OCI-LY3 (cell line): ENCODE results near the gene FGD4.

Source experiments
- H2AFZ ChIP-seq: fragments of 200-600, 300-600 bp; shearing (Covaris generic); 2 replicates; pipeline ENCODE4 v1.6.0; 2014; ENCODE audit warnings: antibody characterized with exemption, low read depth, low read length
- H3K27ac ChIP-seq: fragments of 200-600, 300-600 bp; sonication (generic); 2 replicates; pipeline ENCODE4 v1.5.1; 2014; ENCODE audit warnings: mild to moderate bottlenecking, low read length, moderate library complexity, mixed read lengths
- H3K27me3 ChIP-seq: fragments of 200-600, 300-600 bp; sonication (generic); 2 replicates; pipeline ENCODE4 v1.6.1; 2014; ENCODE audit warnings: low read depth, low read length, mixed read lengths
- H3K36me3 ChIP-seq: fragments of 200-600, 300-600 bp; sonication (generic); replicated peaks from 2 replicates; pipeline ENCODE3; 2014; ENCODE audit warnings: low read depth, low read length, mixed read lengths
- H3K4me1 ChIP-seq: fragments of 300-600, 200-600 bp; sonication (generic); 2 replicates; pipeline ENCODE4 v1.6.1; 2014; ENCODE audit warnings: low read length, mixed read lengths
- H3K4me2 ChIP-seq: fragments of 200-600, 300-600 bp; sonication (generic); 2 replicates; pipeline ENCODE4 v1.6.1; 2014; ENCODE audit warnings: low read length, mixed read lengths
- H3K4me3 ChIP-seq: fragments of 300-600, 200-600 bp; sonication (generic); 2 replicates; pipeline ENCODE4 v1.5.1; 2014; ENCODE audit warnings: antibody characterized with exemption, mild to moderate bottlenecking, low read length, moderate library complexity
- H3K79me2 ChIP-seq: fragments of 300-600, 200-600 bp; shearing (Covaris generic); 2 replicates; pipeline ENCODE4 v1.6.1; 2014; ENCODE audit warnings: mild to moderate bottlenecking, low read length, mixed read lengths
- H3K9ac ChIP-seq: fragments of 300-600, 200-600 bp; shearing (Covaris generic); 2 replicates; pipeline ENCODE4 v1.6.0; 2014; ENCODE audit warnings: mild to moderate bottlenecking, low read length, moderate library complexity
- H3K9me3 ChIP-seq: fragments of 200-600, 300-600 bp; shearing (Covaris generic); 2 replicates; pipeline ENCODE4 v1.6.1; 2014; ENCODE audit warnings: low read length, mixed read lengths; ENCODE audit not compliant: insufficient read depth
- H4K20me1 ChIP-seq: fragments of 200-600, 300-600 bp; sonication (generic); 2 replicates; pipeline ENCODE4 v1.6.1; 2016; ENCODE audit warnings: low read length, mixed read lengths; ENCODE audit not compliant: insufficient read depth
- EZH2phosphoT487 ChIP-seq: fragments of 200-600 bp; shearing (Covaris generic); IDR thresholded peaks from 2 replicates; pipeline ENCODE4 v1.6.1; 2018; ENCODE audit warnings: antibody characterized with exemption, mixed run types, low read depth
- TF ChIP-seq, protein P1 (sequence below): fragments of 200-600, 300-600 bp; sonication (generic); IDR thresholded peaks from 2 replicates; pipeline ENCODE4 v1.5.1; 2014; ENCODE audit warnings: antibody characterized with exemption, low read length, low read depth

Gene FGD4

DNA sequence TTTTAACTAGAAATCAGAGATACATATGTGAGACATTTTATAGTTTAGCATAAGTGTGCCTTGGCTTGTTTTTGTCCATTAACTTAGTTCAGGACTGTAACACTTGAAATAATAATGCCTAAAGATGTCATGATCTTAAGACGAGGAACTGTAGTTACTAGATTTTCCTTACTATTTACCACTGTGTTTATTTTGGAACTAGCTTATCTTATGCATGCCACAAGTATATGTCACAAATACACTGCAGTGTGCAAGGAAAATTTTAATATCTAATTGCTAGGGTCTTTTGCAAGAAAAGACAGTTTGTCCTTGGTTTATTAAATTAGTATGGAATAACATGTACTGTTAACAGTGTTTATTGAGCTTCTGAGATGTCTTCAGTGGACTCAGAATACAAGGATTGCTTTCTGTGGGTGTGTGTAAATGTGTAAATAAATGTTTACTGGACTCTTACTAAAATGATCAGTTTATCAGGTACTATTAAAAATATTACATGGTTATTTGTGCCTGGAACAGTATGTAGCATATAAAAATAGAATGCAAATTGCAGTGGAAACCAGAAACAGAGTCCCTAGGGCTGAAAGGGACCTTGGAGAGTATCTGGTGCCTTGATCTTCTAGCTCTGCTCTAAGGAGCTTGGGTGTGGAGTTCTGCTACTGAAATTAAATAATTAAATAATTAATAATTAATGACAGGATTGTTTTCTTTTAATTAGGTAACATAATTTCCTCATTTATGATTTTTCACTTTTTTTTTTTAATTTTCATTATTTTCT is 58.1 kb downstream of the FGD4 start:
- no peak overlapping the region for H2AFZ ChIP-seq
- H3K4me2 ChIP-seq, result no peak overlapping the region
- H3K79me2 ChIP-seq, result no peaks in the 10 kb centered on the region
- H3K36me3 ChIP-seq, result no peaks in the 10 kb centered on the region
- H3K9me3 ChIP-seq, result no peaks in the 10 kb centered on the region
- H3K27me3 ChIP-seq, result peaks cover 5% of the 10 kb centered on the region
- no peak overlapping the region for H3K9ac ChIP-seq
- TF ChIP-seq, protein P1, sequence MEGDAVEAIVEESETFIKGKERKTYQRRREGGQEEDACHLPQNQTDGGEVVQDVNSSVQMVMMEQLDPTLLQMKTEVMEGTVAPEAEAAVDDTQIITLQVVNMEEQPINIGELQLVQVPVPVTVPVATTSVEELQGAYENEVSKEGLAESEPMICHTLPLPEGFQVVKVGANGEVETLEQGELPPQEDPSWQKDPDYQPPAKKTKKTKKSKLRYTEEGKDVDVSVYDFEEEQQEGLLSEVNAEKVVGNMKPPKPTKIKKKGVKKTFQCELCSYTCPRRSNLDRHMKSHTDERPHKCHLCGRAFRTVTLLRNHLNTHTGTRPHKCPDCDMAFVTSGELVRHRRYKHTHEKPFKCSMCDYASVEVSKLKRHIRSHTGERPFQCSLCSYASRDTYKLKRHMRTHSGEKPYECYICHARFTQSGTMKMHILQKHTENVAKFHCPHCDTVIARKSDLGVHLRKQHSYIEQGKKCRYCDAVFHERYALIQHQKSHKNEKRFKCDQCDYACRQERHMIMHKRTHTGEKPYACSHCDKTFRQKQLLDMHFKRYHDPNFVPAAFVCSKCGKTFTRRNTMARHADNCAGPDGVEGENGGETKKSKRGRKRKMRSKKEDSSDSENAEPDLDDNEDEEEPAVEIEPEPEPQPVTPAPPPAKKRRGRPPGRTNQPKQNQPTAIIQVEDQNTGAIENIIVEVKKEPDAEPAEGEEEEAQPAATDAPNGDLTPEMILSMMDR, result no peak
- TF ChIP-seq EZH2phosphoT487, result no peak
- H4K20me1 ChIP-seq, result no peaks in the 10 kb centered on the region
- no peak overlapping the region for H3K27ac ChIP-seq
- H3K4me3 ChIP-seq, result no peak overlapping the region
- H3K4me1 ChIP-seq, result peaks cover 12% of the 10 kb centered on the region

DNA sequence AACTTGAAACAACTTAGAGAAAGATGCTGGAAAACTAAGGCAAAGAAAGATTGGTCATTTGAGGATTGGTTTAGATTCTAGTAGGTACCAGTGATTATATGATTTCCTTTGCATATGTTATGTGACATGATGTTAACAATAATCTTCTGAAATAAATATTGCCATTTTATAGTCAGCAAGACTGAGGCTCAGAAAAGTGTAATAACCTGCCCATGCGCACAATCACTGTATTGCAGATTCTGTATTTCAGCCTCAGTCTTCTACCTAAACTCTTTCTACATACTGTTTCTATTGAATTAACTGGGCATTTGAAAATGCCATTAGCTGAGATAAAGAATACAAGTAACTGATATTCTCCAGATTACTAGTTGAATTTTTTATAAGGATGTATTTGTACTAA is 61.3 kb downstream of the FGD4 start:
- no peak overlapping the region for H3K4me2 ChIP-seq
- no peaks in the 10 kb centered on the region for H3K27me3 ChIP-seq
- TF ChIP-seq EZH2phosphoT487, result no peak
- TF ChIP-seq, protein P1, result no peak
- no peak overlapping the region for H2AFZ ChIP-seq
- no peak overlapping the region for H3K9ac ChIP-seq
- H3K9me3 ChIP-seq, result no peaks in the 10 kb centered on the region
- no peak overlapping the region for H3K27ac ChIP-seq
- no peaks in the 10 kb centered on the region for H4K20me1 ChIP-seq
- H3K79me2 ChIP-seq, result no peaks in the 10 kb centered on the region
- H3K4me1 ChIP-seq, result peaks cover 12% of the 10 kb centered on the region
- H3K4me3 ChIP-seq, result no peak overlapping the region
- no peaks in the 10 kb centered on the region for H3K36me3 ChIP-seq

DNA sequence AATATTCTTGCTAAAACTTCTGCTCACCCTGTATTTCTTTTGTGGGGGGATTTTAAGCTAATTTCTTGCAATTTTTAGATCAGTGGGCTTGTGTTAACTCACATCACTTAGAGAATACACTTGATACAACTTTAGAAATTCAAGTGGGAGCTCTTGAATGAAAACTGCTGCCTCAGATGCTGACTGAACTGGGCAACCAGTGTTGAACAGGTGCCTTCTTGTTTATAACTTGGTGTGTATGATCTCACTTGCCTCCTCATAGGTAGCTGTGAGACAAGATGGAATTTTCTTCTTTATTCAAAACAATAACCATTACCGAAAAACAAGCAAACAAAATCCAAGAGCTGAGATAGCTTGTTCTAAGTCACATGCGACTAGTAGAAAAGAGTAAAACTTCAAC is 63.5 kb downstream of the FGD4 start:
- Histone ChIP-seq H3K4me2 (no peak overlapping the region), H2AFZ (no peak overlapping the region)

DNA sequence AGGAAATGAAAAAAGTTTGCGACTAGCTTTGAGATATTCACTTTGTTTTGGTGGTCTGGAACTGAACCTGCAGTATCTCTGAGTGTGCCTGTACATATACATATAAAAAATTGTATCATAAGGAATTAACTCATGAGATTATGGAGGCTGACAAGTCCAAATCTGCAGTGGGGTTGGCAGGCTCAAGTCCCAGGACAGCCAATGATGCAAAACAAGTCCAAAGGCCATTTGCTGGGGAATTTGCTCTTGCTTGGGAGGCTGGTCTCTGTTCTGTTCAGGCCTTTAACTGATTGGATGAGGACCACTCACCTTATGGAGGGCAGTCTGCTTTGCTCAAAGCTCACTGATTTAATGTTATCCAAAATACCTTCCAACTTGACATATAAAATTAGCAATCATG is 66.8 kb downstream of the FGD4 start:
- Histone ChIP-seq H3K9ac (no peak overlapping the region), H3K79me2 (no peaks in the 10 kb centered on the region), H3K27ac (no peak overlapping the region)

More for the DNA sequence above, 63.5 kb downstream of the FGD4 start:
- Histone ChIP-seq H3K4me1 (no peaks in the 10 kb centered on the region), H4K20me1 (no peaks in the 10 kb centered on the region), H3K9me3 (no peaks in the 10 kb centered on the region), H3K27ac (no peak overlapping the region), H3K9ac (no peak overlapping the region), H3K27me3 (no peaks in the 10 kb centered on the region), H3K79me2 (no peaks in the 10 kb centered on the region), H3K4me3 (no peak overlapping the region), H3K36me3 (no peaks in the 10 kb centered on the region)
- no peak for TF ChIP-seq EZH2phosphoT487
- TF ChIP-seq, protein P1, result no peak

More for the DNA sequence above, 66.8 kb downstream of the FGD4 start:
- no peaks in the 10 kb centered on the region for H3K27me3 ChIP-seq
- no peaks in the 10 kb centered on the region for H3K9me3 ChIP-seq
- no peak for TF ChIP-seq EZH2phosphoT487
- TF ChIP-seq, protein P1, result no peak
- no peaks in the 10 kb centered on the region for H3K36me3 ChIP-seq
- no peak overlapping the region for H3K4me3 ChIP-seq
- no peaks in the 10 kb centered on the region for H3K4me1 ChIP-seq
- no peak overlapping the region for H2AFZ ChIP-seq
- H3K4me2 ChIP-seq, result no peak overlapping the region
- no peaks in the 10 kb centered on the region for H4K20me1 ChIP-seq
